Fibroblast of lung (primary cell): ENCODE measurements around the gene PEX6.

Source experiments
- CTCF ChIP-seq, 2 donors: IDR thresholded peaks in 1 of 2; conservative IDR thresholded peaks in 1 of 2; 1 replicate in 1 of 2; 2 replicates in 1 of 2; pipeline ENCODE4 v1.5.1; 2011 to 2012; ENCODE audit warnings: low read length in 2 of 2, control low read depth in 1 of 2, inconsistent platforms in 1 of 2, low read depth in 1 of 2, mild to moderate bottlenecking in 1 of 2
- EZH2 ChIP-seq: IDR thresholded peaks from 2 replicates; pipeline ENCODE4 v1.5.1; 2012; ENCODE audit warnings: low read length, control low read depth, mild to moderate bottlenecking; ENCODE audit errors: missing control alignments

GRCh38 chr6:43016943-43017334 is 38.0 kb upstream of the PEX6 start:
- TF ChIP-seq CTCF (conservative IDR thresholded peaks at IDR 0.05 in 1 of 2, IDR thresholded peaks at IDR 0.05 in 1 of 2; ENCODE audit: low read depth in 1 of 2, low read length in 2 of 2): no peak
- TF ChIP-seq EZH2: no peak
